Raji (cell line): ENCODE measurements around the gene ALG1.

Experiments
- POLR2A ChIP-seq: IDR thresholded peaks from 2 replicates; pipeline ENCODE4 v1.6.1; 2011; ENCODE audit warnings: low read depth, low read length, control low read depth; ENCODE audit not compliant: insufficient read depth

ALG1 gene

GRCh38 chr16:5036228-5037156 is 35.2 kb upstream of the ALG1 start:
- TF ChIP-seq POLR2A: no peak

GRCh38 chr16:5040451-5040850 is 31.2 kb upstream of the ALG1 start:
- TF ChIP-seq POLR2A: no peak

GRCh38 chr16:5041600-5042133 is 30.0 kb upstream of the ALG1 start:
- TF ChIP-seq POLR2A: no peak

GRCh38 chr16:5042574-5043171 is 29.0 kb upstream of the ALG1 start:
- no peak for TF ChIP-seq POLR2A

- no peak for TF ChIP-seq POLR2A
Observed at GRCh38 chr16:5044011-5044540, 27.6 kb upstream of the ALG1 start.

GRCh38 chr16:5045499-5046115 is 26.0 kb upstream of the ALG1 start:
- TF ChIP-seq POLR2A: no peak

- TF ChIP-seq POLR2A: no peak
Observed at GRCh38 chr16:5046914-5047313, 24.7 kb upstream of the ALG1 start.

GRCh38 chr16:5054876-5055865 is 16.5 kb upstream of the ALG1 start:
- no peak for TF ChIP-seq POLR2A

- TF ChIP-seq POLR2A: no peak
Observed at GRCh38 chr16:5056352-5056751, 15.3 kb upstream of the ALG1 start.

- TF ChIP-seq POLR2A: no peak
Observed at GRCh38 chr16:5058476-5058875, 13.2 kb upstream of the ALG1 start.

- no peak for TF ChIP-seq POLR2A
Observed at GRCh38 chr16:5059386-5060072, 12.1 kb upstream of the ALG1 start.

- TF ChIP-seq POLR2A: no peak
Observed at GRCh38 chr16:5060073-5060641, 11.5 kb upstream of the ALG1 start.

GRCh38 chr16:5062051-5062450 is 9.6 kb upstream of the ALG1 start:
- no peak for TF ChIP-seq POLR2A
